Left lung (tissue), 10 donors: ENCODE data around the gene ASTN2. TPM values are rescaled to one million over a fixed set of nuclear protein-coding genes. Genes with fewer than 3 reads are reported as not detected.

Source experiments
- ATAC-seq: fragments of 200-7000 bp; cut with Tn5 transposase; one replicate; pipeline ENCODE4 v1.9.1; 2020; ENCODE audit warnings: moderate library complexity
- DNase-seq, 4 donors: peaks; one replicate each; pipeline ENCODE4 v3.0.0-alpha.2; 2013 to 2020
- H3K27ac ChIP-seq, 2 donors: fragments of 200-600 bp; sonication (generic) in 1 of 2; one replicate each; pipeline versions ENCODE4 v1.5.0 to v1.8.0; 2020 to 2021
- H3K27me3 ChIP-seq, 2 donors: fragments of 200-600 bp; sonication (generic) in 1 of 2; one replicate each; pipeline versions ENCODE4 v1.5.0 to v1.8.0; 2020 to 2021
- H3K36me3 ChIP-seq, 2 donors: fragments of 200-600 bp; sonication (generic) in 1 of 2; one replicate each; pipeline versions ENCODE4 v1.5.0 to v1.8.0; 2020 to 2021
- H3K4me1 ChIP-seq, 2 donors: fragments of 200-600 bp; one replicate each; pipeline ENCODE4 v1.8.0; 2021
- H3K4me3 ChIP-seq, 2 donors: fragments of 200-600 bp; sonication (generic) in 1 of 2; one replicate each; pipeline versions ENCODE4 v1.5.0 to v1.8.0; 2020 to 2021; ENCODE audit warnings: mild to moderate bottlenecking in 1 of 2
- H3K9me3 ChIP-seq, 2 donors: fragments of 200-600 bp; sonication (generic) in 1 of 2; one replicate each; pipeline versions ENCODE4 v1.5.0 to v1.8.0; 2020 to 2021
- CTCF ChIP-seq, 2 donors: fragments of 200-600 bp; sonication (generic) in 1 of 2; IDR thresholded peaks; one replicate each; pipeline versions ENCODE4 v1.5.0 to v1.8.0; 2021; ENCODE audit warnings: antibody characterized with exemption in 2 of 2
- intact Hi-C, 2 donors: fragments of 100-400 bp; cut with DNase I; formaldehyde crosslinking; loops; one replicate each; pipeline versions ENCODE4 v1.11.2 to v1.14.2; 2022
- polyA plus RNA-seq, 6 donors: library from polyadenylated mRNA; unstranded; fragments of 120-200 nt; gene quantifications; one replicate each; pipeline ENCODE4 v1.2.1, GENCODE V29; 2013; ENCODE audit not compliant: insufficient read length in 6 of 6
- total RNA-seq, 2 donors: library from RNA; stranded (reverse); fragmentation: NEBNext Ultra II Directional; extraction: Animal tissue kit (Norgen Biotek cat#: 25700); gene quantifications; one replicate each; pipeline ENCODE4 v1.2.1, GENCODE V29; 2021
- donor health status: DM: no; HTN: yes; CAD: no.
- donor health status: DM: no; HTN: no; CAD: no.

ASTN2 gene
- total and polyA plus RNA-seq, 8 donors, result 3.1 to 5.5 (median 4.5) TPM

DNA sequence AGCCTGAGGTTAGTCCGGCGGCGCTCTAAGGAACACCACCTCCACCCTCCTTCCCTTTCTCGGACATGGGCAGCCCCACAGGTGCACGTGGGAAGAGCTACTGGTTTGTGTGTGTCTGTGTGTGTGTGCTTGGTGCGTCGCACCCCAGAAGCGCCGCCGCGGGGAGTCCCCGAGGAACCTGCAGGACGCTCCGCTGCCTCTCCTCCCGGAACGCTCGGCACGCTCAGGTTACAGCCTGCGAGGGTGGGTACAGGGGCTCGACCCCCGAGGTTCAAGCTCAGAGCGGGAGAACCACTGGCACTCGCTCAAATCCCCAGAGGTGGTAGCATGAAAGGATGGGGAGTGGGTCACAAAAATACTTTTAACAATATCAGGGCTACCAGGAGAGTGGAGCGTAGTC lies 2.0 kb downstream of the ASTN2 start:
- H3K9me3 ChIP-seq, result no peaks in the 10 kb centered on the region
- peak in 1 of 4 donors; percentile 78 for DNase-seq
- no peak overlapping the region for H3K4me3 ChIP-seq
- intact Hi-C loops, result no loop called here
- ATAC-seq, result no peak
- peaks cover 0 to 12% of the 10 kb centered on the region in 2 donors for H3K4me1 ChIP-seq
- peaks cover 49 to 89% of the 10 kb centered on the region in 2 donors for H3K27me3 ChIP-seq
- no peaks in the 10 kb centered on the region for H3K36me3 ChIP-seq
- no peak overlapping the region for H3K27ac ChIP-seq
- no peak for TF ChIP-seq CTCF (IDR thresholded peaks at IDR 0.05)

DNA sequence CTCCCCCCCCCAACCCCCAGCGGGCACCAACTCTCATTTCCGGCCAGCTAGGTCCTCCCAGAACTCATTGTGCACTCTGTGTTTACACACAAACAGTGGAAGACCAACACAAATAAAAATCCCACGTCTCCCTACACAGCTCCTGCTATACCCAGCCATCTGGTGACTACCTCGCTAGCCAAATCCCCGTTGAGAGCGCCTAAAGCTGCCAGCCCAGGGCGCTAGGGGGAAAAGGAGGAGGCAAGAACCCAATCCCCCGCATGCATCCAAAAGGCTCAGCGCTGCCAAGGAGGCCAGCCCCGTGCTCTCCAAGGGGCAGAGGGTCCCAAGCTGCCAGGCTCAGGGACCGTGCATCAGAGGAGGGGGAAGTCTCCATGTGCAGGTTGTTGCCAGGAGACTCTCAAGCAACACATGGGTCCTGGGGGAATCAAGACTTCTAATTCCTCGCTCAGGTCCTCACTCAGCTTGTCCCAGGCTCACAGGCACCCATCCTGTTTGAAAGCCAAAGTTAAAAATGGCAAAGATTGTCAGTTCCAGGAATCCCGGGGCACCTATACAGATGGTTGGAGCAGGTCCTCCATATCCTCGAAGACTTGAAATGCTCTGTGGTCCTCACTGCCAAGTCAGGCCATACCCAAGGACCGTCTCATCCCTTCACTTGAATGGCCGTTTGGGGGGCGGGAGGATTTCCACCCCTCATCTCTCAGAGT lies 2.7 kb downstream of the ASTN2 start:
- Histone ChIP-seq H3K4me1 (peaks cover 0 to 12% of the 10 kb centered on the region in 2 donors), H3K4me3 (no peak overlapping the region), H3K27me3 (peaks cover 47 to 82% of the 10 kb centered on the region in 2 donors), H3K9me3 (no peaks in the 10 kb centered on the region), H3K27ac (no peak overlapping the region), H3K36me3 (no peaks in the 10 kb centered on the region)
- intact Hi-C loops, result no loop called here
- no peak for TF ChIP-seq CTCF (IDR thresholded peaks at IDR 0.05)
- ATAC-seq (no peak), DNase-seq (no peak)

- peak in 1 of 2 donors; percentile 36 for TF ChIP-seq CTCF (IDR thresholded peaks at IDR 0.05)
- Histone ChIP-seq H3K4me3 (no peak overlapping the region), H3K27me3 (peaks cover 41 to 76% of the 10 kb centered on the region in 2 donors), H3K4me1 (peaks cover 0 to 12% of the 10 kb centered on the region in 2 donors), H3K27ac (no peak overlapping the region), H3K36me3 (no peaks in the 10 kb centered on the region), H3K9me3 (no peaks in the 10 kb centered on the region)
- peak in 1 of 4 donors; percentile 13 for DNase-seq
- intact Hi-C loops, result no loop called here
- peak; percentile 49 for ATAC-seq
Measured at GRCh38 chr9:117411547-117411946, 3.3 kb downstream of the ASTN2 start.

GRCh38 chr9:117409321-117409720 lies 5.5 kb downstream of the ASTN2 start:
- H3K27ac ChIP-seq, result no peak overlapping the region
- no peak overlapping the region for H3K4me3 ChIP-seq
- DNase-seq (no peak), ATAC-seq (no peak)
- TF ChIP-seq CTCF (IDR thresholded peaks at IDR 0.05), result no peak
- H3K36me3 ChIP-seq, result no peaks in the 10 kb centered on the region
- H3K27me3 ChIP-seq, result peaks cover 24 to 61% of the 10 kb centered on the region in 2 donors
- intact Hi-C loops, result no loop called here
- peaks cover 0 to 10% of the 10 kb centered on the region in 2 donors for H3K4me1 ChIP-seq
- H3K9me3 ChIP-seq, result no peaks in the 10 kb centered on the region

GRCh38 chr9:117407436-117408022 lies 7.3 kb downstream of the ASTN2 start:
- DNase-seq (no peak), ATAC-seq (no peak)
- intact Hi-C loops, result no loop called here
- H3K9me3 ChIP-seq, result no peaks in the 10 kb centered on the region
- H3K27me3 ChIP-seq, result peaks cover 6 to 51% of the 10 kb centered on the region in 2 donors
- no peak for TF ChIP-seq CTCF (IDR thresholded peaks at IDR 0.05)
- no peaks in the 10 kb centered on the region for H3K4me1 ChIP-seq
- H3K36me3 ChIP-seq, result no peaks in the 10 kb centered on the region
- no peak overlapping the region for H3K4me3 ChIP-seq
- H3K27ac ChIP-seq, result no peak overlapping the region
